Stimulated activated CD8-positive, alpha-beta memory T cell treated with anti-CD3 and anti-CD28 coated beads, Interleukin-15, amount 100 ng/mL, for 4 hours (primary cell): ENCODE results near the gene USHBP1.

Experiments used
- DNase-seq, 2 donors: peaks; one replicate each; pipeline ENCODE4 v3.0.0-alpha.2; 2020; ENCODE audit warnings: low read depth in 2 of 2

USHBP1 gene

DNA sequence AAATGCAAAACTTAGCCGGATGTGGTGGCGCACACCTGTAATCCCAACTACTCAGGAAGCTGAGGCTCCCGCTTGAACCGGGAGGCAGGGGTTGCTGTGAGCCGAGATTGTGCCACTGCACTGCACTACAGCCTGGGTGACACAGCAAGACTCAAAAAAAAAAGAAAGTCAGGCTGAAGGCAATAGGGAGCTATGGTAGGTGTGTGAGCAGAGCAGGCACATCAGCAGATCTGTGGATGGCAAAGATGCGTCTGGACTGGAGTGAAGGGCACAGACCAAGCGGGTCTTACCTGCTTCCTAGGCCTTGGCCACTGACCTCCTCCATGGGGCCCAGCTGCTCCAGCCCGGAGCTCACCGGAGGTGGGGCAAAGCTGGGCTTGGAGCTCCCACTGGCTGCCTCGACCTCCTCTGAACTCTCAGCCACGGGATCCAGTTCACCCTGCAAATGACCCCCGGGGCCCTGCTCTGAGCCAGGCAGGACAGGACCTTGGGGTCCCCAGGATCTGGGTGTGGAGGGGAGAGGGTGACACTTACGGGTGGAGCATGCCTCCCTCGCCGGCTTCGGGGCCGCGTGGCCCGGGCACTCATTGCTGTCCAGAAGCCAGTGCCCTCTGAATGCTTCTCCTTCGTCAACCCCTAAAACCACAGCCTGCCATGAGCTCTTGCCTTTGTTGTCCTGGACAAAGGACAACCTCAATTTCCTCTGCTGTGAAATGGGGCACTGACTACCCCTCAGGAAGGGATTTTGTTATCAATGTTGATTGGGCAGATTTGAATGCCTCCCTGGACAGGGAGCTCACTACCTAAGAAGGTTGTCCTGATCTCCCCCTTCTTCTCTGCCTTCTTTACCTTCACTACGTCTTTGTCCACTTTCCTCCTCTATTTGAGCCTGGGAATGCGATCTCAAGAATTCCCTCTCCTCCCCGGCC lies 569 bp downstream of the USHBP1 start:
- no peak for DNase-seq

DNA sequence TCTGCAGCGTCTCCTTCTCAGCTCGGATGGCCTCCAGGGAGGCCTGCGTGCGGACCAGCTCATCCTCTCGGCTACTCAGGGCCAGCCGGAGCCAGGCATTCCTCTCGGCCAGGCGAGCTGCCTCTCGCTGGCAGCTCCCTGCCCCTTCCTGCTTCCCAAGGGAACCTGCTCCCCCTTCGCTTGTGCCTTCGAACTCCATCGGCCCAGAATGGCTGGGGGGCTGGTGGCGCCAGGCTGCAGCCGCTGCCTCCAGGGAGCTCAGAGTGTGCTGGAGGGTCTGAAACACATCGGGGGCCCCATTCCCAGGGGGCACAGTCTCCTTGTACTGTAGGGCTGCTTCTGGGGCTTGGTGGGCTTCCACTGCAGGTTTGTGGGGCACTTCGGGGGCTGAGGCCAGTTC lies 2.0 kb downstream of the USHBP1 start:
- DNase-seq: no peak

DNA sequence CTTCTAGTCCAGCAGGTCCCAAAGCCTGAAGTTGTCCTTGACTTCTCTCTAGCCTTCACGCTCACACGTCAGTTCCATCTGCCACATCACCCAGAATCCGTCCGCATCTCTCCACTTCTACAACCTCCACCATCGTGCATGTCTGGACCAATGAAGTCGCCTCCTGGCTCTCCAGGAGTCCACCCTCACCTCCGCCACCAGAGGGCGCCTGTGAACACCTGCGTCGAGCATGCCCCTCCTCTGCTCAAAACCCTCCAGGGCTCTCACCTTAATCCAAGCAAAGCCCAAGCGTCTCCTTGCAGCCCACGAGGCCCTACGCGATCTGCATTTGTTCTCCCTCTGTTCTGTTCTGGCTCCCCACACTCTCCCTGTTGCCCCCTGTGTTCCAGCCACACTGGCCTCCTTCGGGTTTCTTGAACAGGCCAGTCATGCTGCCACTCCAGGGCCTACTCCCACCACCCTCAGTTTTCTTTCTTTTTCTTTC lies 3.7 kb downstream of the USHBP1 start:
- DNase-seq: peak; percentile 67 to 77

DNA sequence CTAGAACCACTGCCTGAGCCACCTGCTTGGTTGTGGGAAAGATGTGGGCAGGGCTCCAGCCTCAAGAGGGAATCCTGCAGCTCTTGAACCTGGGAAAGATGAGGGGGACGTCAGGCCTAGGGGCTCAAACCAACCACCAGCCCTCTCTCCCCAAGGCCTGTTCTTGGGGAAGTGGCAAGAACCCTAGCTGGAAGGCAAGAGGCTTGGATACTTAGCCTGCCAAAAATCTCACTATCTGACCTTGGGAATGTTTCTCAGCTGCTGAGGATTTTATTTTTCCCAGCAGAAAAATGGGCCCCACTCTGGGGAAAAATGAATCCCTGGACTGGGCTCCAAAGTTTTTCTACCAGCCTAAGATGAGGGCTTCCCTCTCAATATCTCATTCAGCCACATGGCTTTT lies 4.6 kb downstream of the USHBP1 start:
- DNase-seq: no peak

DNA sequence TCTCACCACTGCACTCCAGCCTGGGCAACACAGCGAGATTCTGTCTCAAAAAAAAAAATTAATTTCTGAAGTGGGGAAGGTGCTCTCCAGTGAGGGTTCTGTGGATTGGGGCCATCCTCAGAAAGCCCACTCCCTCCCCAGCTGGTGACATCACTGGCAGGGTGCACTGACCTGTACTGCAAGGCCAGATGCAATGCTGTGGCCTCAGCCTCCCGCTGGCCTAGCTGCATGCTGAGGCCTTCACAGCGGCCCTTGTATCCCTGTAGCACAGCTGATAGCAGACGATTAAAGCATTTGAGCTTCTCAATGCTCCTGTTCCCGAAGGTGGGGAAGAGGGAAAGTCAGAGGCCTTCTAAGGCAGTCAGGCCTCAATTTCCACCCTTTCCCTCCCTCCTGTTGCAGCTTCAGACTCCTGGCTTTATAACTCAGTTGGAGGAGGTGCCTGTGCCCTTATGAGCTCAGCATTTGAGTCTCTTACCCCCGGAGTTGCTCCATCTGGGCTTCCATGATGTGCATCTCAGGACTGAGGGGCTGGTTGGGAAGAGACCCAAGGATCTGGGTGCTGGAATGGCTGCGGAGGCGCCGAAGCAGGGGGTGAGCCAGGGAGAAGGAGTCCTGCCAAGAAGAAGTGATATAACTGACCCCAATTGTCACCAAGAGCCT lies 5.3 kb downstream of the USHBP1 start:
- DNase-seq: no peak

DNA sequence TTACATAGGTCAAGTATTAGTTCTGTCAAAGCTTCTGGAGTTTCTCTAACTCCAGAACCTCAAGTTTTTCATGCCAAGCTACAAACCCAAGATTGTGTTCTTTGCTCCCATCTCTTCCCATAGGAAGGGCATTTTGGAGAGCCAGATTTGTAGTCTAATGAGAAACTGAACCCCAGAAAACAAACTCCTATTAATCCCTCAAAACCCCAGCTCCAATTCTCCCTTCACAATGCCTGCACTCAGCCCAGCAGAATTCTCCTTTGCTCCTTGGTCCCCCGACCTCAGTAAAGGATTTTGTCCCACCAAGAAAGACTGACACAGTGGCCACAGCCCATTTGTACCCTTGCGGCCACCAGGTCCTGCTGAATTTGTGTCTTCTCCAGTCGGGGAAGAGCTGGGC lies 8.4 kb downstream of the USHBP1 start:
- DNase-seq: no peak

DNA sequence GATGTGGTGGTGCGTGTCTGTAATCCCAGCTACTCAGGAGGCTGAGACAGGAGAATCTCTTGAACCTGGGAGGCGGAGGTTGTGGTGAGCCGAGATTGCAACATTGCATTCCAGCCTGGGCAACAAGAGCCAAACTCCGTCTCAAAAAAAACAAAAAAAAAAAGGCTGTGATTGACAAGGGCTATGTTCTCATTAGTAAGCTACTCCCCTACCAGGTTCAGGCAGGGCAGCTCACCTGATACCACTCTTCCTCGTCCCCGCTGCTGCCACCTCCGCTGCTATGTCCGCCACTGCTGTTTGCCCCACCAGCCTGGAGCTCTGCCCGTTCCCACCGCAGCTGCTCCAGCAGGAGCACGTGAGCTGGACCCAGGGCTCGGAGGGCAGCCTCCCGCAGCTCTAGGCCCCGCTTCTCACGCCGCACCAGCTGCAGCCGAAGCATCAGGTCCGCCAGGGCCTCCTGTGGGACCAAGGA lies 9.4 kb downstream of the USHBP1 start:
- DNase-seq: no peak

DNA sequence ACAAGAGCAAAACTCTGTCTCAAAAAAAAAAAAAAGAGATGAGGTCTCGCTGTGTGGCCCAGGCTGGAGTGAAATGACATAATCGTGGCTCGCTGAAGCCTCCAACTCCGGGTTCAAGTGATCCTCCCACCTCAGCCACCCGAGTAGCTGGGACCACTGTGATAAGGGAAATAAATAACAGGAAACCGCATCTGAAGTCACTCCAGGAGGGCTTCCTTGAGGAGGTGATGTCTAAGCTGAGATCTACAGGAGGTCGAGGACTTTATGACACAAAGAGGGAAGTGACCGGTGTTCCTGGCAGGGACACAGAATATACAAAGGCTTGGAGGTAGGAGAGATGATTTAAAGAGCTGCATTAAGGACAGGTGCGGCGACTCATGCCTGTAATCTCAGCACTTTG lies 9.9 kb downstream of the USHBP1 start:
- no peak for DNase-seq

DNA sequence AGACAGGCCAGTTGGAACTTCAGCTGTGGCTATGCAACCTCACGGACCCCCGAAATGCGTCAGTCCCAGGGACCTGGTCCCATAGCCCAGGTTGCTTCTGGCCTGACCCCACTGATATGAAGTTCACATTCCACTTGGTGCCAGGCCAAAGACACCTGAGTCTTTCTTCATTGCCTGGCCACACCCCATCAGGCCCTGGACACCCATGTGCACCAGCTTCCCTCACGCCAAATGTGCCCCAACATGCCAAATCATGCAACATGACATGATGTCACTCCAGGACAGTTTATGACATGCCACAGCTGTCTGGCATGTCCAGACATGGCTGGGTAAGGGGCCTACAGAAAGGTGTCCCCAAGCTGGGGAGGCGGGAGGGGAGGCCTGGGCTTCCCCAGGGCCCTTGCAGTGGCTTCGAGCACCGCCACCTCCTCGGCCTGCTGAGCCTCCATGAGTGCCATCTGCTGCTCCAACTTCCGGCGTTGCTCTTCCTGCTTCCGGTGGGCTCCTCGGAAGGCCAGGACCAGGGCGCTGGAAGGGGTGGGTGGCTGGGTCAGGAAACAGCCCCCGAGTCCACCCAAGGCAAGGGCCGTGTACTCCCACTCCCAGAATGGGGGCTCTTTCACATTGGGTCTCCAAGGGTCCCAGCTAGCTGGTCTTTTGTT lies 14.5 kb downstream of the USHBP1 start:
- DNase-seq: no peak

DNA sequence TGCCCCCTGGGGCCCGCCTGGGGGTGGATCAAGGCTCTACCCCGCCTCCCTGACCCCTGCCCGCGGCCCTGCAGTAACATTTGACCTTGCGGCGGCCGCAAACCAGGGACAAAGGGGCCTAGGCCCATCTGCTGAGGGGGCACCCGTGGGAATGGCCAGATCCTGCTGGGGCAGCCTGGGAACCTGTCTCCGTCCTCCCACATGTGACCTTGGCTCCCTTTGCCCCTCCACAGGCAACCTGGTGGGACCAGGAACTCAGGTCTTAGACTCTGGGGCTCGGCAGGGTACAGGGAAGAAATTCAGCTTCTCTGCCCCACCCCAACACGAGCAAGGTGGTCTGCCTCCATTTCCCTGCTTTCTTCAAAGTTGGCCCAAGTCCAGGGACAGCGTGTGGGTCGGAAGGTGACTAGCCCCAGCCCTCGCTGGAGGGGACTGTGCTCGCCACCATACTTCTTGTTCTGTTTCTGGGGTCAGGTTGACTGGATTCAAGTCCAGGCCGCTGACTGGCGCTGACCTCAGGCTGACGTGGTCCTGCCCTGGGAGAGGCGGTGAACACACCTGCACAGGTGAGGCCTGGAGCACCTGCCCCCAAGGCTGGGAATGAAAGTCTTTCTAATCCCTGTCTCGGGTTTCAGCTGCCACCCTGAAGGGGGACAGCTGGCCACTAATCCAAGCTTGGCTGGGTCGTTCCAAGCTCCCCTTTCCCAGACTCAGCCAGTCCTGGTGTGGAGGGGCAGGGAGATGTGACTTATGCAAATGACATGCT lies 16.4 kb downstream of the USHBP1 start:
- DNase-seq: no peak

DNA sequence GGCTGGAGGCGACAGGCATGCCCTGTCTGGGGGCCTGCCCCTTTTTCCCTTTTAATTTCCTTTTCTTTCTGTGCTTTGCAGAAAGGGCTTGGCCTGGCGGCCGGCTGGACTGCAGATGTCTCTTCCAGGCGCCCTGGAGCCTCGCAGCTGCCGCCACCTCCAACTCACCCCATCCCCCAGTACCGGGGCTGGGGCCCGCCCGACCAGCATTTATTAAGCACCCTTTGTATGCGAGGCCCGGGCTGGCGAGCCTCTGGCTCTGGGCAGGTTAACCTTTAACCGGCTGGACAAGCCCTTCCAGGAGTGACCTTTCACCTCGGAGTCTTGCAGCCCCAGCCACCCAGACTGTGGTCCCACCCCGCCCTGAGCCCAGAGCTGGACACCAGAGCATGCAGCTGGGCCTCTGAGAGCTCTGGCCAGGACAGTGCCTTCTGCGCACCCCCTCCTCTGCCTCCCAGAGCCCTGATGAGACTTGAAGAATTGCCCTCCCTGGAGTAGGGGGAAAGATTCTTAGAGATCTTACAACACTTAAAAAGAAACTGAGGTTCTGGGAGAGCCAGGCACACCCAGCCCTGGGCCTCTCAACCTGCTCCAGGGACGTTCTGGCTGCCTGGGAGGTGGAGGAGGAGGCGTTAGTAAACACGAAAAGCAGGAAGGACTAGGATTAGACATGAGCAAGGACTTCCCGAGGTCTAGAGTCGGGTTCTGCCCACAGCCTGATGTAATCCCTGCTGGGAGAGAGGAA lies 17.7 kb downstream of the USHBP1 start:
- DNase-seq: no peak

DNA sequence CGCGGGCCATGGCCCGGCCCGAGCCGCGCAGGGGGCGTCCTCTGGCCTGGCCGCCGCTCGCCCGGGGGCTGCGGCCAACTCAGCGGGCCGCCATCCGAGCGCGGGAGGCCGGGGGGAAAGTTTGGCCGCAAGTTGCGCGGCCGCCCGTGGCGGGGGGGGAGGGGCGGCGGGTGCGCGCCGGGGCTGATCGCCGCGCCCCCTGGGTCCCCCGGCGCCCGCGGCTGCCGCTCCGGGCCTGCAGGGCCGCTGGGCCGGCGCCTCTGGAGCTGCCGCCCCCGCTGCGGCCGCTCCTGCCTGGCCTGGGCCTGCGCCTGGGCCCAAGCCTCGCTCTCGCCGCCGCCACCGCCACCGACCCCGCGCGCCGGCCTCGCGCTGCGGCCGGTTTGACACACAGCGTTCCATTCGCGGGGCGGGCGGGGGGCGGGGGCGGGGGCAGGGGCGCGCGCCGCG lies 19.0 kb downstream of the USHBP1 start, which contains the start of gene NR2F6:
Gene NR2F6, minus strand, starts transcription at position 385 of the 450 bp plus-strand sequence. CDS start 699 bp downstream, outside the sequence.
- DNase-seq: no peak

DNA sequence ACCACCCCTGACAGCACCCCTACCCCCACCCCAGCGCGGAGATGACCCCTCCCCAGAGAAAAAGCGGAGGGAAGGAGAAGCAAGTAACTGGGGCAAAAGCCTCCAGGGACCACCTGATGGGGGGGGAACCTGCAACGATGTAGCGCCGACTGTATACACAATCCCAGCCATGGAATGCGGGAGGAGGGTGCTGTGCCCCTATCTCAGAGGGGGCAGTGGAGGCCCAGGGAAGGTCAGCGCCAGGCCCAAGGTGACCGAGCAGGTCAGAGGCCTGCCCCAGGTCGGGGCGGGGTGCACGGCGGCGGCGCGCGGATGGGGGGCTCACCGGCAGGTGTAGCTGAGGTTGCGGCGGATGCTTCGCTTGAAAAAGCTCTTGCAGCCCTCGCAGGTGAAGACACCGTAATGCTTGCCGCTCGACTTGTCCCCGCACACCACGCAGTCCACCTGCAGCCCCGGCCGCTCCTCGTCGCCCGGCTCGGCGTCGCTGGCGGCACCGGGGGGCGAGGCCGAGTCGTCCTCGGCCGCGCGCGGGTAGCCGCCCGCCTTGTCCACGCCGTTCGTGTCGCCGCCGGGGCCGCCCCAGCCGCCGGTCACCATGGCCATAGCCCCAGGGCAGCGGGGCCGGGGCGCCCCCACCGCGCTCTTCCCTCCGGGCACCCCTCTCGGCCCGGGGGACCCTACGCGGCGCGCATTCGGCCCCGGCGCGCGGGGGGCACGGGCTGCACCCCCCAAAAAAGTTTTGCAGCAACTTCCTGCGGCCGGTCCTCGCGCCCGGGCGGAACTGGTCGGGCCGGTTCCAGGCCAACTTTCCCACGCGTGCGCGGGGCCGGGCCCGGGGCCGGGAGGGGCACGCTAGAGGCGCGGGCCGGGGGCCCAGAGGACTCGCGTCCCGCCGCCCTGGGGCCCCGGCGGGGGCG lies 19.7 kb downstream of the USHBP1 start:
- no peak for DNase-seq

DNA sequence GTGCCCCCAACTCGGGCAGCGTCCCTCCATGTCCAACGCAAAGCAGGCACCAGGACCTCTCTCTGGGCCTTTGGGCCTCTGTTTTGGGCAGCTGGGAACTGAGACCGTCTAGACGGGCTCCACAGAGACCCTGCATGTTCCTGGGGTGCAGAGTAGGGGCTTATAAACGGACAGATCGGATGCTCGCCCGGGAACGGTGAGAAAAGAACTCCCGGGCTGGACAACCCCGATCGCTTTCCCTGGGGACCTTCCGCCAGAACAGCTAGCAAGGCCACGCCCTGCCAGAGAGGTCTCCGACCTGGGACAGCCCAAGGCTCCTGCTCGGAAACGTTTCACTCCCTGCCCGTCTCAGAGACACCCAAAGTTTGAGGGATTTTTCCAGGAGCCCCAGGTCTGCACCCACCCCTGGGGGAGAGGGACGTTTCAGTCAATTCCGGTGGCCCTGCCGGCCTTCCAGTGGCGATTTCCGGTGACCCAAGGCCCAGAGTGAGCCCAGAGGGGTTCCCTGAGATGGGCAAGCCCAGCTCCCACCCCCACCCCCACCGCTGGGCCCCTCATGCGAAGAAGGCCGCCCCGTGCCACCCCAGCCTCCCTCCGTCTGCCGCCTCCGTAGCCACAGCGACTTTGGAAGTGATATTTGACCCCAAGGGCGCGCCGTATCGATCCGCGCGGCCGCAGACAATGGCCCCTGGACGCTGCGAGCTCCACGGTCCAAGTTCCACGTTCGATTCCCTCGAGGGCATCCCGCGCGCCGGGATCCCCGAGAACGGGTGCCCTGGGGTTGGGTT lies 20.5 kb downstream of the USHBP1 start:
- DNase-seq: no peak

DNA sequence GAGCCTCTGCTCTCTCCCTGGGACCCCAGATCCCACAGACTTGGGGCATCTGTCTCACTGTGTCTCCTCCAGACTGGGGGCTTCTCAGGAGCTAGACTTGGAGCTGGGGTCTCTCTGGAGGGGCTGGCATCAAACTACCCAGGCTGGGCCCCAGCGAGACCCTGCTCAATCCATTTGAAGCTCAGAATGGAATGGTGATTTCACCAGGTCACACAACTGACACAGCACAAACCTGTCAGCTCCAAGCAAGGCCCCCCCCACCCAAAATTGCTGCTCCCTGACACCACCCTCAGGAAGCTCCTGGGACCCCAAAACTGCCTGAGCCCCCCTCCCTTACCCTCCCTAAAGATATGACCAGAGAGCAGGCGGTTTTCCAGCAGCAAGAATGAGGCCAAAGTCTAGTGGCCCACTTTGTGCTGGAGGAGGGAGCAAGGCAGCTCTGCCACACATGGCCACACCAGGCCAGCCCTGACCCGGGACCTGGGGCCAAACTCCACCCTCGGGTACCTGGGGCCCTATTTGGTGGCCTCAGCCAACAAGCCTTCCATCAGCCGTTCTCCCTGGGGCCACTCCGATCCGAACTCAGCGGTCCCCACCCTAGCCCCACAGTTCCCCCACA lies 21.2 kb downstream of the USHBP1 start:
- DNase-seq: no peak

DNA sequence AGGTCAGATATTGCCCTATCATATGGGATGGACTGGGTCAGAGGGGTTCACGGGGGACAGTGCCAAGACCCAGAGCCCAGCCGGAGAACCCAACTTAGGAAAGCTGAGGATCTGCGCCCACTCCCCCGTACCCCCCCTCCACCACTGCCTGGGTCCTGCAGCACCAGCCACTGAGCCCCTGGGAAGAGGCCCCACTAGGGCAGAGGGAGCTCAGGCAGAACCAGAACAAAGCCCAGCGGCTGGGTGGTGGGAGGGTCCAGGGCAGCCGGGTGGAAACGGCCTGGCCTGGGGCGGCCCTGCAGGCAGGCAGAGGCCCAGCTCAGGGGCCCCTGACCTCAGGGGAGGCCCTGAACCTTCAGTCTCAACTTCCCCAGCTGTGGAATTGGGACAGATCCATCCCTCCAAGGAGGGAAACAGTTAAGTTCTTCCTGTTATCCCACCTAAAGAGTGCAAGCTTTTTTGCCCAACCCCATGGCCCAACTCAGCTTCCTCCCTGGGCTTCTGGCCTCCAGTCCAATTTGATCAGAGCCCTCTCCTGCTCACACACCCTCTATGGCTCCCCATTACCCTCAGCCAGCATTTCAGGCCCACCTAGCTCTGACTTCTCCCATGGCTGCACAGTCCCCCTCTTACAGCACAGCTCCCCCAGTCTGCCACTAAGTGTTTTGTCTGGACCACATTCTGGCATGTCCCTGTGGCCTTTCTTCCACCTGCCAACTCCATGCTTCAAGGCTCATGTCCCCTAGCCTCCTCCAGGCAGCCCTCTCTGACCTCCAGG lies 21.9 kb downstream of the USHBP1 start:
- DNase-seq: no peak

DNA sequence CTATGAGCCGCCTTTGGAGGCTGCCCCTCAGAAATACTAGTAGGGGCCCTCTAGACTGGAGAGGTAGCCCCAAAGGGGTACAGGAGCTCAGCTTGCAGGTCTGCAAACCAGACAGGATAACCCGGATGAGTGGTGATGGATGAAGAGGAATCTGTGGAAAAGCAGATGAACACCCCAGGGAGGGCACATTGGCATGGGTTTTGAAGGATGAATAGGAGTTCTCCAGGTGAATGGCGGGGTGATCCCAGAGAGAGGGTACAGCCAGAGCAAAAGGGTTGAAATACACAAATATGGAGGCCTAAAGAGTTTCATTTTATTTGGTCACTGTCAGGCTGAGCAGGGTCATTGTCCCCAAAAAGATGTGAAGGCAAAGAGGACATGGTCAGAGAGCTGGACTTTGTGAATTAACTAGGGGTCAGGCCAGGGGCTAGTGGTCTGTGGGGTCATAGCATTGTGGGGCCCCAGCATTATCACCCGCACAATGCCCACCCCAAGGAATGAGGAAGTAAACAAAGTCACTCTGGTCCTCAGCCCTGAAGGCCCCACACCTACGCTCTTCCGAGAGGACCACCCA lies 23.6 kb downstream of the USHBP1 start:
- DNase-seq: no peak
